HepG2 (cell line): ENCODE results near the gene PRKN. TPM values are rescaled to one million over a fixed set of nuclear protein-coding genes. Genes with fewer than 3 reads are reported as not detected.

Experiments
- ATAC-seq: fragments of 200-7000 bp; cut with Tn5 transposase; 3 replicates; pipeline ENCODE4 v1.9.1; 2020; ENCODE audit warnings: mild to moderate bottlenecking, moderate library complexity
- BruUV-seq: library from RNA; stranded (reverse); fragments of 400-500 nt; replicated peaks from 2 replicates; lab custom pipeline; 2021; lab: Mats Ljungman, UMichigan
- CTCF ChIA-PET: fragments of 300-600 bp; formaldehyde crosslinking; extraction: SDS; loops from one replicate; lab custom pipeline; 2021; ENCODE audit warnings: low total read pairs, inconsistent platforms, low intra/inter-chr PET ratio; lab: Yijun Ruan, JAX
- POLR2A ChIA-PET: fragments of 350-600 bp; sonication (Branson Sonifier 250); formaldehyde crosslinking; loops from one replicate; lab custom pipeline; 2020; ENCODE audit warnings: antibody characterized with exemption, inconsistent platforms; lab: Yijun Ruan, JAX
- DNase-seq: peaks from one replicate; pipeline ENCODE4 v3.0.0-alpha.2; 2015; ENCODE audit warnings: low spot score
- FAIRE-seq: peaks from 3 replicates; lab custom pipeline; 2011; peaks lifted over from hg19 to GRCh38; lab: Jason Lieb, UNC
- H2AFZ ChIP-seq: one replicate; pipeline ENCODE4 v1.6.1; 2011; ENCODE audit warnings: low read length, inconsistent platforms
- H3K27ac ChIP-seq: fragments of 300-600 bp; 3 replicates; pipeline ENCODE4 v1.8.0; 2011; ENCODE audit warnings: mixed run types, mild to moderate bottlenecking, mixed read lengths, low read length, inconsistent platforms; ENCODE audit not compliant: insufficient read depth; ENCODE audit errors: extremely low read length
- H3K27me3 ChIP-seq, 2 experiments: fragments of 200-600 bp in 1 of 2; 2 replicates in 1 of 2; 3 replicates in 1 of 2; pipeline versions ENCODE4 v1.6.0 to v1.8.0; 2011; ENCODE audit warnings: low read length in 2 of 2, mild to moderate bottlenecking in 2 of 2, moderate library complexity in 2 of 2, inconsistent platforms in 1 of 2; ENCODE audit not compliant: insufficient read depth in 2 of 2, control insufficient read depth in 1 of 2
- H3K36me3 ChIP-seq, 2 experiments: fragments of 200-600 bp in 1 of 2; replicated peaks in 1 of 2; 2 replicates in 1 of 2; 3 replicates in 1 of 2; pipeline versions ENCODE4 v1.5.1 to v1.8.0; 2011; ENCODE audit warnings: low read length in 2 of 2, inconsistent platforms in 1 of 2; ENCODE audit not compliant: insufficient read depth in 2 of 2, control insufficient read depth in 1 of 2
- H3K4me1 ChIP-seq: 2 replicates; pipeline ENCODE4 v1.5.1; 2012; ENCODE audit warnings: low read length, inconsistent platforms; ENCODE audit not compliant: insufficient read depth
- H3K4me2 ChIP-seq: 2 replicates; pipeline ENCODE4 v1.6.0; 2011; ENCODE audit warnings: low read depth, low read length, inconsistent platforms
- H3K4me3 ChIP-seq, 3 experiments: fragments of 200-600 bp in 1 of 3; sonication (generic), shearing (Covaris generic) in 1 of 3; replicated peaks in 1 of 3; 2 replicates each; pipeline ENCODE4 v1.5.1; 2011 to 2016; ENCODE audit warnings: low read length in 3 of 3, inconsistent platforms in 2 of 3, low read depth in 2 of 3, mild to moderate bottlenecking in 2 of 3, control low read depth in 1 of 3, mixed read lengths in 1 of 3; ENCODE audit not compliant: insufficient read depth in 1 of 3
- H3K79me2 ChIP-seq: one replicate; pipeline ENCODE4 v1.6.1; 2011; ENCODE audit warnings: low read length, inconsistent platforms; ENCODE audit not compliant: insufficient read depth
- H3K9ac ChIP-seq: 2 replicates; pipeline ENCODE4 v1.6.0; 2011; ENCODE audit warnings: mild to moderate bottlenecking, low read depth, low read length, inconsistent platforms; ENCODE audit not compliant: insufficient read depth
- H3K9me3 ChIP-seq: 2 replicates; pipeline ENCODE4 v1.5.1; 2012; ENCODE audit warnings: mild to moderate bottlenecking, low read length
- H4K20me1 ChIP-seq: 2 replicates; pipeline ENCODE4 v1.6.0; 2011; ENCODE audit warnings: inconsistent platforms, mild to moderate bottlenecking, low read length, moderate library complexity; ENCODE audit not compliant: insufficient read depth
- BCL3 ChIP-seq: sonication (generic); formaldehyde crosslinking; IDR thresholded peaks from 2 replicates; pipeline ENCODE4 v1.5.1; 2020; ENCODE audit warnings: mild to moderate bottlenecking, missing genetic modification reagents, moderate library complexity
- CCDC6 ChIP-seq: sonication (generic); formaldehyde crosslinking; IDR thresholded peaks from 2 replicates; pipeline ENCODE4 v1.8.1; 2022; ENCODE audit warnings: mild to moderate bottlenecking, missing genetic modification reagents, moderate library complexity
- CEBPB ChIP-seq: IDR thresholded peaks from 2 replicates; pipeline ENCODE4 v1.6.1; 2011; ENCODE audit warnings: low read depth, low read length, improper control_type of control experiment, borderline replicate concordance
- KLF15 ChIP-seq: sonication (generic); formaldehyde crosslinking; IDR thresholded peaks from 2 replicates; pipeline ENCODE4 v1.8.1; 2023; ENCODE audit warnings: borderline replicate concordance, mild to moderate bottlenecking, inconsistent platforms, missing genetic modification reagents, mixed read lengths
- MED13 ChIP-seq: sonication (generic); formaldehyde crosslinking; IDR thresholded peaks from 2 replicates; pipeline ENCODE4 v1.5.0; 2020; ENCODE audit warnings: missing genetic modification reagents
- MED8 ChIP-seq: sonication (generic); formaldehyde crosslinking; IDR thresholded peaks from 2 replicates; pipeline ENCODE4 v1.8.1; 2023; ENCODE audit warnings: mild to moderate bottlenecking, missing genetic modification reagents; ENCODE audit not compliant: insufficient replicate concordance
- POLR2AphosphoS5 ChIP-seq: IDR thresholded peaks from 2 replicates; pipeline ENCODE4 v1.6.1; 2012; ENCODE audit warnings: low read depth, low read length
- THAP11 ChIP-seq: IDR thresholded peaks from 2 replicates; pipeline ENCODE4 v1.6.1; 2016; ENCODE audit warnings: missing biosample characterization, missing genetic modification reagents
- ZFYVE20 ChIP-seq: sonication (generic); formaldehyde crosslinking; IDR thresholded peaks from 2 replicates; pipeline ENCODE4 v1.8.0; 2023; ENCODE audit warnings: low read depth, mild to moderate bottlenecking, moderate library complexity, missing genetic modification reagents, borderline replicate concordance
- ZNF382 ChIP-seq: sonication (generic); formaldehyde crosslinking; IDR thresholded peaks from 2 replicates; pipeline ENCODE4 v1.5.0; 2020; ENCODE audit warnings: missing genetic modification reagents, mild to moderate bottlenecking, borderline replicate concordance
- ZNF704 ChIP-seq: sonication (generic); formaldehyde crosslinking; IDR thresholded peaks from 2 replicates; pipeline ENCODE4 v1.8.1; 2023; ENCODE audit warnings: mild to moderate bottlenecking, inconsistent platforms, moderate library complexity, missing genetic modification reagents, borderline replicate concordance
- WGBS: methylation state at CpG from one replicate; pipeline ENCODE4 v1.1.6; 2017; ENCODE audit warnings: low lambda C conversion rate; 5-methylcytosine and 5-hydroxymethylcytosine counted together
- in situ Hi-C: cut with HindIII; loops from 2 replicates; pipeline ENCODE4 v1.10.0; 2017; ENCODE audit warnings: low pct_unique_long_range_greater_than_20kb; ENCODE audit not compliant: extremely low pct_ligation_motif_present
- intact Hi-C: fragments of 100-400 bp; cut with micrococcal nuclease; formaldehyde crosslinking; loops from one replicate; pipeline ENCODE4 v1.10.0; 2022; ENCODE audit not compliant: unreplicated experiment
- polyA plus RNA-seq, 8 experiments: library from polyadenylated mRNA; depleted of rRNA in 3 of 8; stranded (reverse) in 7 of 8; unstranded in 1 of 8; fragments of >200 nt; fragmentation: Illumina TruSeq in 4 of 8; extraction: Trizol in 4 of 8; gene quantifications; 2 replicates each; pipeline versions ENCODE4 v1.2.1 to v1.2.3, GENCODE V29; 2011 to 2016; ENCODE audit warnings: low read depth in 4 of 8, missing spikeins in 1 of 8, mixed read lengths in 1 of 8; ENCODE audit not compliant: insufficient read depth in 1 of 8
- total RNA-seq, 5 experiments: library from RNA; depleted of rRNA; stranded (reverse); fragments of >200 nt; fragmentation: Illumina TruSeq; extraction: Trizol; gene quantifications; 2 replicates each; pipeline ENCODE4 v1.2.3, GENCODE V29; 2016; ENCODE audit warnings: low read depth in 1 of 5

Gene PRKN
- total and polyA plus RNA-seq, 2 of the 13 experiments (the other 11 are each of a cell fraction or from before 2014, with no cell fraction given), result 0.31 to 0.44 TPM

- ATAC-seq (no peak), FAIRE-seq (no peak), DNase-seq (no peak)
- Histone ChIP-seq H3K4me2 (no peak overlapping the region), H3K27me3 (no peaks in the 10 kb centered on the region), H2AFZ (no peak overlapping the region), H3K4me3 (no peak overlapping the region), H3K36me3 (no peaks in the 10 kb centered on the region), H3K9me3 (no peaks in the 10 kb centered on the region), H3K9ac (no peak overlapping the region), H3K4me1 (no peaks in the 10 kb centered on the region), H3K79me2 (no peaks in the 10 kb centered on the region), H3K27ac (no peak overlapping the region), H4K20me1 (no peaks in the 10 kb centered on the region)
- in situ Hi-C loops (no loop called here), intact Hi-C loops (no loop called here)
- POLR2A ChIA-PET, result no interaction called here
- TF ChIP-seq ZNF704 (CRISPR knock-in tag) (no peak), CCDC6 (no peak), ZNF382 (no peak), POLR2AphosphoS5 (no peak), KLF15 (CRISPR knock-in tag) (no peak), BCL3 (CRISPR knock-in tag) (no peak)
- no TSS peak for BruUV-seq
- CTCF ChIA-PET, result no interaction called here
- 16% methylated on average over 5 of the region's 5 CpGs for WGBS
These were observed 972.5 kb downstream of the PRKN start for GRCh38 chr6:161755080-161755479.

- no peaks in the 10 kb centered on the region for H3K4me1 ChIP-seq
- in situ Hi-C loops, result no loop called here
- H3K9ac ChIP-seq, result no peak overlapping the region
- no peak for FAIRE-seq
- H3K27ac ChIP-seq, result no peak overlapping the region
- WGBS, result 24% methylated on average over 3 of the region's 3 CpGs
- H3K36me3 ChIP-seq, result no peaks in the 10 kb centered on the region
- no peak overlapping the region for H3K4me3 ChIP-seq
- no peaks in the 10 kb centered on the region for H3K79me2 ChIP-seq
- TF ChIP-seq MED13 (CRISPR knock-in tag), result no peak
- TF ChIP-seq CEBPB, result no peak
- no peak for TF ChIP-seq ZFYVE20 (CRISPR knock-in tag)
- TF ChIP-seq THAP11, result no peak
- TF ChIP-seq MED8 (CRISPR knock-in tag), result no peak
- ChIA-PET POLR2A (no interaction called here), CTCF (no interaction called here)
- no peak overlapping the region for H3K4me2 ChIP-seq
- no peaks in the 10 kb centered on the region for H3K9me3 ChIP-seq
- H4K20me1 ChIP-seq, result no peaks in the 10 kb centered on the region
- ATAC-seq, result no peak
- no peaks in the 10 kb centered on the region for H3K27me3 ChIP-seq
- intact Hi-C loops, result no loop called here
- no TSS peak for BruUV-seq
- DNase-seq, result no peak
- H2AFZ ChIP-seq, result no peak overlapping the region
These were observed 976.9 kb downstream of the PRKN start for GRCh38 chr6:161750686-161751085.
